GM21526 (cell line): ENCODE results near the gene LIPH.

Experiments used
- ATAC-seq: cut with Tn5 transposase; IDR thresholded peaks from one replicate; pipeline ENCODE4 v1.9.1; 2021; ENCODE audit warnings: moderate library complexity; ENCODE audit not compliant: unreplicated experiment, low FRiP score

The LIPH gene

GRCh38 chr3:185549122-185549521 is 3.3 kb downstream of the LIPH start:
- no peak for ATAC-seq

DNA sequence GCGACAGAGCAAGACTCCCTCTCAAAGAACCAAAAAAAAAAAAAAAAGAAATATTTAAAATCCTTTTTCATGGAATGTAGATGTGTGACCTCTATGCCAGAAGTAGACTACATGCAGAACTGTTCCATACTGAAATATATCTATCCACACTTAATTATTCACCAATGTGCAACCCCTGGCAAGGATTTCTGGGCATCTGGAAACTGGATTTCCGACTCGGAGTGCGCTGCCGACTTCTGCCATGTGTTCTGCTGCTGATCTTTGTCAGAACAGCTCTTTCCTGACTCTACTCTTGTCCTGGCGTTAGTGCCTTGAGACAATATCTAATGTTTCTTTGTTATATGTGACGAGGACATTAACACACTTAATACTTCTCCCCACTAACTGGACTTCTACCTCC is 11.7 kb downstream of the LIPH start:
- ATAC-seq = no peak

DNA sequence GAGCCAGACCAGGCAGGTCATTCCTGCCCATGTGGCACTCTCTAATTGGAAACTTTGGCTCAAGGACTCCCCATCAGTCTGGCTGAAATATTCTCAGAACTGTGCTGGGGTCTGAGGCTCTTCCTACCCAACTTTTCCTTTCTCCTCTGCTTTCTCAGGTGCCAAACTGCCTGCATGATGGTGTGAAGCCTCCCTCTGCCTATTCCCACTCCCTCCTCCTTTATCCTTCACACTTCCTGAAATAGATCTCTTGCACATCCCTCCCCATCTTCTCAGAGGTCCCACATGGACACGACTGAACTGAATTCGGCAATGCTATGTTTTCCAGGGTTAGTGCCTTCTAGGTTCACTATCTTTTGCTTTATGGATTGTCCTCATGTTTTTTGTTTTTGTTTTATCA is 12.5 kb downstream of the LIPH start:
- no peak for ATAC-seq

- peak; percentile 99 for ATAC-seq
These were observed 14.9 kb downstream of the LIPH start for GRCh38 chr3:185537369-185537970.

- ATAC-seq = no peak
These were observed 17.9 kb downstream of the LIPH start for GRCh38 chr3:185534511-185534910.

- ATAC-seq = no peak
These were observed 19.5 kb downstream of the LIPH start for GRCh38 chr3:185532901-185533300.

DNA sequence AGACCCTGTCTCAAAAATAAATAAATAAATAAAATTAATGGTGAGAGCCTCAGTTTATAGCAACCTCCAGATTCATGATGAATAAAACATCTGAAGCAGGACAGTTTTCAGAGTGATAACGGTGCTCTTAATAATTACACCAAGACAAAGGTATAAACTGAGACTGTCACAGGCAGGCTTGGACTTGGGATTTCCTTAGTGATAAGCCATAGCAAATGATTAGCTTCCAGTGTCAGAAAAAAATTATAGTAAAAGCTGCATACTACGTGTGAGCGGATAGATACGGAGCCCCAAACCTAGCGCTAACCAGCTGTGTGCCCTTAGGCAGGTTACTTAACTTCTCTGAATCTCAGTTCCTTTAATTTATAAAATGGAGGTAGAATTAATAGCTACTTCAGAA is 21.5 kb downstream of the LIPH start:
- ATAC-seq = no peak

DNA sequence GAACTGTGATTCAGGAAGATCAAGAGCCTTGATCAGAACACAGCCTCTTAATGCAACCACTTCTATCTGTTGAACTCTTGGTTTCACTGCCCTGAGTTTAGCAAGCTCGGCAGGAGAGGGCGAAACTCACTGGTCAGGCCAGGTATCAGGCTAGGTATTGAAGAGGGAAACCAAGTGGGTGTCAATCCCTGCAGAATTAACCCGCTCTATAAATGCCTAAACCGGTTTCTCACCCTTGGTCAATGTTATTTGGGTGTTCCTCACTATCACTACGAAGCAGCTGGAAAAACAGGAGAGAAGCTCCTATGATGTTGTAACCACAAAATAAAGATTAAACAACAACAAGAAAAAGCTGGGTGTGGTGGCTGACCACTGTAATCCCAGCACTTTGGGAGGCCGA is 23.9 kb downstream of the LIPH start:
- ATAC-seq = no peak

DNA sequence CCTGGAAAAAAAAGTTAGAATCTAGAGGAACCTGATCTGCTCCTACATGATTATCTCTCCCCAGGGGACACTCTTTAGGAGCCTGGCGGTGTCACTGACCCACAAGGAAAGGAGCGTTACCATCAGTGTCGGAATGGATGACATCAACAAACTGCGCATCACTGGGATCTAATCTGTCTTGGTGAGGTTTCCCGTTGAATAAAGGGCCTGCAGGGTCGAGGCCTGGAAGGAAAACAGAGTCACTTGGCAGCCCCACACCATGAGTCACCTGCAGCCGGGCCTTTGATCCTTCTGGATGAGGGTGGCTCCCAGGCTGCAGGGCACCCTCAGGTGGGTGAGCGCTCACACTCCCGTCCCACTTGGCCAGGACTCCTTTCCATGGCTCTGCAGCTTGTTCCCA is 25.0 kb downstream of the LIPH start:
- no peak for ATAC-seq

DNA sequence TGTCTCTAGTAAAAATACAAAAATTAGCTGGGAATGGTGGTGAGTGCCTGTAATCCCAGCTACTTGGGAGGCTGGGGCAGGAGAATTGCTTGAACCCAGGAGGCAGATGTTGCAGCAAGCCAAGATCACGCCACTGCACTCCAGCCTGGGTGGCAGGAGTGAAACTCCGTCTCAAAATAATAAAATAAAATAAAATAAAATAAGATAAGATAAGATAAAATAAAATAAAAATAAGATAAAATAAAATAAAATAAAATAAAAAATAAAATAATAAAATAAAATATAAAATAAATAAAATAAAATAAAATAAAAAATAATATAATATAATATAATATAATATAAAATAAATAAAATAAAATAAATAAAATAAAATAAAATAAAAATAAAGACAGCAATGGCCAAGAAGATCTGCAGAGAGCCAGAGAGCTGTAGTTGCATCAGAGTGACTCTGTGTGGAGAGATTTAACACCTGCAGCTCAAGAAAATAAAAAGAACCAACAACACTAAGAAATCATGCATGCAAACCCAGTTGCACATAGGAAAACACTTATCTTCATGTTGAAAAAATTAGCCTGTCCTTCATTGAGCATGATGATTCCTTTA is 25.9 kb downstream of the LIPH start:
- no peak for ATAC-seq

GRCh38 chr3:185521349-185522138 is 30.8 kb downstream of the LIPH start:
- no peak for ATAC-seq

- no peak for ATAC-seq
These were observed 33.4 kb downstream of the LIPH start for GRCh38 chr3:185519021-185519420.

DNA sequence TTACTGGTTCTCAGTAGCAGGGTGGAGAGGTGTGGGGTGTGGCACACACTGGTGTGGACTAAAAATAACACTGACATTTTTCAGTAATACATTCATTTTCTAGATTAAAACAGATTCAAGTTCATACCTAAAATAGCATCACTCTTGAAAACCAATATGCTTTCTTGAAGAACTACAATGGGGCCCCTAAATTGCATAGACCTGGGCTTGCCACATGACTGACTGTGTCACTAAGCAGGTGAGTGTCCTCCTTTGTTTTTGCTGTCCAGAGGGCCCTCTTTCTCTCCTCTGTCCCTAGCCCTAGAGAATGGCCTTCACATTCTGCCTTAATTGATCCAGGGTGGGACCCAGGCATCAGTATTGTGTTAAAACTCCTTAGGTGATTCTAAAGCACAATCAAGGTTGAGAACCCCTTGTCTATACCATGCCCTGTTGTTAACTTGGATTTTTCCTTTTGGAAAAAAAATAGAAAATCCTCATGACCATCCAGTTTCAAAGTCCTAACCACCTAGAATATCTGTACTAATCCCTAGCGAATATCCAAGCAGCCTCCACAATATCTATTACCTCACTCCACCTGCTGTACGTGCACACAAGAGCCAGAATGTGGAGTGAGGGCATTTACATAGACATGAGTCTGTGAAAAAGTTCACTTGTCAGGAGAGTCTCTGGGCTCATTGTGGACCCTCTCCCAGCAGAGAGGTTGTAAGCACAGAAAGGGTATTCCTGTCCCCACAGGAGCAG is 34.8 kb downstream of the LIPH start:
- ATAC-seq = no peak

DNA sequence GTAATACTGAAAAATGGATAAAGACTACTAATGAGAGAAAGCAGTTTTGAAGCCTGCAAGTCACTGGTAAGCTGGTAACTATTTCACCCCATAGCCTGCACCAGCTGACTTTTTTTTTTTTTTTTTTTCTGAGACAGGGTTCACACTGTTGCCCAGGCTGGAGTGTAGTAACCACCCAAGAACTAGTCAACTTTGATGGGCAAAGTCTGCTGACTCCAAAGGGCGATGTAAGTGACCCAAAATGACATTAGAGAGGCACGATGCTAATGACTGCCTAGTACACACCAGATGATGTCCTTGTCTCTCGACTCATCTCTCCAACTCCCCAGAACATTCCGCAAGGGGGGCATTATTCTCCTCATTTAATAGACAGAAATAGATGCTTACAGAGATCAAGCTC is 40.7 kb downstream of the LIPH start:
- ATAC-seq = no peak

DNA sequence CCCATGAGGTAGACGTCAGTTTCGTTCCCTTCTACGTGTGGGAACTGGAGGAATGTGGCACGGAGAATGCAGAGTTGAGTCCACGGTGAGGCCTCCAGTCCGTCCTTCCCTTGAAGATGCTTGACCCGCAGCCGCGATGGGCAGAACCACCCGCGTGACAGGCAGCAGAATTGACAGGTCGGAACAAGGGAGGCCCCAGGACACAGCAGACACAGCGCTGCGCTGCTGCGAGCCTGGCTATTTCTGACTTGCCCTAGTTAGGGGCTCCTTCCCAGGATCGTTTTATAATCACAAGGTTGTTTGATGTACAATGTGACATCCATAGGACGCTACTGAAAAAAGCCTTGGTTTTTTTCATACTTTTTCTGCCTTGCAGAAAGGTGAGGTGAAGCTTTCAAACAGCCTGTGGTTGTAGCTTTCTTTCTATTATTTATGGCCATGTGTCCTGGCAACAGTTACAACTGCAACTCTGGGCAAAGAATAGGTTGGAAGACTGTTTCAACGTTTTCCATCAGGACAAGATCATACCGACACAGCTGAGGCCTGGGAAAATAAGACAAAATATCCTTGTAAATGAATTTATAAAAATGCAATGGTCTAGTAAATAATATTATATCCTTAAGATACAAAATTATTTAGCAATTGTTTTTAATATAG is 43.9 kb downstream of the LIPH start:
- ATAC-seq = no peak

DNA sequence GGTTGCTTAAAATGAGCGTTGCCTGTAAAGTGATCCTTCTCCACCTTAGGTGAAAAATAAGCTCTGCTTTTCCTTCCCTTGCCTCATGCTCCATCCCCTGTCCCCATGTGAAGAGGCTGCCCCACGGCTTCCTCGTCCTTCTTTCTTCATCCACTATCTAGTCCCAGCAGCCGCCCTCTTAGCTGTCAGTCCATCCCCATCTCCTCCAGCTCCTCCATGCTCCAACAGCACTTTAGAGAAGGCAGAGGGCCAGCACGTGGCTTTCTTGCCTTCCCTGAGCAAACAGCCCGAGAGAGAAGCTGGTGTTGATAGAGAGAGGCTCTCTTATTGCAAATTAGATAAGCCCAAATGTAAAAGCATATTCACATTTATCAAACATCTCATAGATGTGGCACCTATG is 44.5 kb downstream of the LIPH start:
- no peak for ATAC-seq

GRCh38 chr3:185504636-185505035 is 47.8 kb downstream of the LIPH start:
- ATAC-seq = no peak

DNA sequence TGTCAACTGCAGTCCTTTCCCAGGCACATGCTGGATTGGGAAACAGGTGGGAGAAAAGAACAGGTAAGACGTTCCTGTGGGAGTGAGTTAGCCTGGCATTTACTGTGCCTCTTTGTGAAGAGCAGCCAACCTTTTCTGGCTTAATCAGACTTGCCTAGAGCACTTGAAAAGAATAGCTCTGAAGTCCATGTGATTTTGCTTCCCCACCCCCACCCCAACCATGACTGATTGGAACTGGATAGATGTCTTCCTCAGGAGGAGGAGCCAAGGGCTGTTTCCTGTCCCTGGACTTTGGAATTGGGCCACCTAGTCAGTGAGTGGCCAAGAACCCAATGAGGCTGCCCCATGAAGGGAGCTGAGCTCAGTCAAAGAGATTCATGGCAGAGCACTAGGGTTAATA is 48.9 kb downstream of the LIPH start:
- no peak for ATAC-seq

GRCh38 chr3:185502987-185503386 is 49.4 kb downstream of the LIPH start:
- ATAC-seq = no peak

DNA sequence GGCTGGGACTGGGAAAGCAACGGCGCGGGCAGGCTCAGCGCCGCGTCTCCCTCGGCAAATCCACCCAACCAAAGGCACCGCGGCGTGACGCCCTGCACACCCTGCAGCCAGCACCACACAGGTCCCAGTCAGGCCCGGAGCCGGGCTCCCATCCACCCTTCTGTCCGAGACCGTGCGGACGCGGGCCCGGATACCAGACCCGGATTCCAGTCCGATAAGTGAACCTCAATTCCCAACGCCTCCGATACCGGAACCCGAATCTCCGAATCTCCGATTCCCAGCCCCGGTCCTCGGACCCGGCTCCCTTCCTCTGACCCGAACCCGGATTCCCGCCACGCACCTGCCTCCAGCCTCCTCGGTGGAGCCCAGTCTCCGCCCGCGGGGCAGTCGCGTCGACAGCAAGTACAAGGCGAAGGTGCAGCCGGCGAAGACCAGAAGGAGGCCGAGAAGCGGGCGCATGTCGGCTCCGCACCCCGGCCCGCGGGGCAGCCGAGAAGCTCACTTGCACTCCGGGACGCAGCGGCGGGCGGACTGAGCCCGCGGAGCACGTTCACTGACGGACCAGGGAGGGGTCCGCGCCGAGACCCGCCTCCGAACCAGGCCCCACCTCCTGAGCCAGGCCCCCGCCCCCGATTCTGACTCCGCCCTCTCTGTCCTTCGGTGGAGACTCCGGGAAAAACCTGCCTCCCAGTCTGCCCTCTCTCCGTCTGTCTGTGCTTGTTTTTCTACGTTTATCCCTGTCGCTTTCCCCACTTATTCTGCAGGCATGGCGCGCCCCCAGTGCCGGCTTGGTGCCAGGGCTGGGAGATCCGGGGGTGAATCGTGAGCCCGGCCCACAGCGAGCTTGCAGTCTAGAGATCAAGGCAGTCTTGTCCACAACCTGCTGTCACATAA is 53.6 kb downstream of the LIPH start, which contains the start of gene TMEM41A:
Gene TMEM41A (minus strand): TSS at position 533 of the 894 bp plus-strand sequence. CDS start 74 bp downstream, at position 459.
- ATAC-seq = peak; percentile 97
